Measurements from ENCODE around the gene RARA.
"Not testable (repeated sequence)": the region's sequence is repeated elsewhere in the genome, so short reads cannot be mapped to it uniquely, and the experiment has no call there.

Gene RARA

GRCh38 chr17:40356990-40357881, 48.3 kb downstream of the RARA start:
- DNase-seq (ENCODE audit: low read depth in 2 of 2): no peak

- peak; percentile 77 to 84 for DNase-seq (ENCODE audit: low read depth in 2 of 2)
Measured at GRCh38 chr17:40358323-40359038, 49.5 kb downstream of the RARA start.

- DNase-seq (ENCODE audit: low read depth in 2 of 2): no peak
Measured at GRCh38 chr17:40360091-40360490, 51.1 kb downstream of the RARA start.

GRCh38 chr17:40361063-40361924, 52.3 kb downstream of the RARA start:
- DNase-seq (ENCODE audit: low read depth in 2 of 2): no peak

GRCh38 chr17:40361925-40362695, 53.1 kb downstream of the RARA start:
- no peak for DNase-seq (ENCODE audit: low read depth in 2 of 2)

- peak; percentile 49 to 53 for DNase-seq (ENCODE audit: low read depth in 2 of 2)
Measured at GRCh38 chr17:40362696-40363110, 53.7 kb downstream of the RARA start.

- no peak for DNase-seq (ENCODE audit: low read depth in 2 of 2)
Measured at GRCh38 chr17:40363111-40363827, 54.3 kb downstream of the RARA start.

- DNase-seq (ENCODE audit: low read depth in 2 of 2): no peak
Measured at GRCh38 chr17:40364121-40364861, 55.3 kb downstream of the RARA start, which contains the start of gene GJD3. TSS of gene GJD3 (minus strand) at chr17:40364737. CDS start at chr17:40363815, 922 bp downstream.

- no peak for DNase-seq (ENCODE audit: low read depth in 2 of 2)
Measured at GRCh38 chr17:40364906-40365305, 55.9 kb downstream of the RARA start.

GRCh38 chr17:40366076-40366860, 57.3 kb downstream of the RARA start:
- DNase-seq (ENCODE audit: low read depth in 2 of 2): no peak

- DNase-seq (ENCODE audit: low read depth in 2 of 2): no peak
Measured at GRCh38 chr17:40366861-40367518, 58.0 kb downstream of the RARA start.

- not testable (repeated sequence) for DNase-seq (ENCODE audit: low read depth in 2 of 2)
Measured at GRCh38 chr17:40367728-40368127, 58.7 kb downstream of the RARA start.

- DNase-seq (ENCODE audit: low read depth in 2 of 2): no peak
Measured at GRCh38 chr17:40369923-40370322, 60.9 kb downstream of the RARA start.

- no peak for DNase-seq (ENCODE audit: low read depth in 2 of 2)
Measured at GRCh38 chr17:40371261-40371929, 62.4 kb downstream of the RARA start.

GRCh38 chr17:40372031-40372430, 63.1 kb downstream of the RARA start:
- no peak for DNase-seq (ENCODE audit: low read depth in 2 of 2)

- not testable (repeated sequence) for DNase-seq (ENCODE audit: low read depth in 2 of 2)
Measured at GRCh38 chr17:40372644-40373043, 63.7 kb downstream of the RARA start.

- DNase-seq (ENCODE audit: low read depth in 2 of 2): no peak
Measured at GRCh38 chr17:40373324-40373723, 64.3 kb downstream of the RARA start.

GRCh38 chr17:40373999-40374398, 65.0 kb downstream of the RARA start:
- no peak for DNase-seq (ENCODE audit: low read depth in 2 of 2)
